NT2/D1 (cell line): ENCODE measurements around the gene DISC1.

Experiments
- SUZ12 ChIP-seq: IDR thresholded peaks from 2 replicates; pipeline ENCODE4 v1.6.1; 2011; ENCODE audit not compliant: insufficient read length, insufficient read depth; ENCODE audit errors: extremely low read depth
- YY1 ChIP-seq: IDR thresholded peaks from 2 replicates; pipeline ENCODE4 v1.6.1; 2011; ENCODE audit not compliant: insufficient read length, insufficient read depth
- ZNF274 ChIP-seq: IDR thresholded peaks from 2 replicates; pipeline ENCODE4 v1.6.1; 2011; ENCODE audit warnings: mild to moderate bottlenecking, low read depth, low read length

DNA sequence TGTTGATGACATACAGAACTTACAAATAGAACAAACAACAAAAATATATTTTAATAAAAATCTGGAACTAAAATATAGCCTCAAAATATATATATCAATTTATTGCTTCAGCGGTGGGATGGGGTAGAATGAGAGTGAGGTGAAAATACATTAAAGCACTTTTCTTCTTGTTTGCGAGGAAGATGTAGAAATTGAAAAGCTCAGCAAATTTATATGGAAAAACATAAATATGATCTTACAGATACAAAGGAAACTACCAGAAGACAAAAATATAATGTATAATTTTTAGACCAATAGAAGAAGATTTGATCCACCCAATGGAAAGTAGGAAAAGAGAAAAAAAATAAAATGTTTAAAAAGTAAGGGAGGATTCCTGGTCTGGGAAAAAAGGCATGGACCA, 372.2 kb downstream of the DISC1 start:
- TF ChIP-seq YY1 (no peak), ZNF274 (no peak), SUZ12 (no peak)
